Colonic mucosa (tissue), 4 donors: Measurements from ENCODE around the gene MARS2. TPM values are rescaled to one million over a fixed set of nuclear protein-coding genes. Genes with fewer than 3 reads are reported as not detected.
"Not testable (repeated sequence)": the region's sequence is repeated elsewhere in the genome, so short reads cannot be mapped to it uniquely, and the experiment has no call there.

ENCODE experiments used
- DNase-seq: peaks from one replicate; pipeline ENCODE4 v3.0.0-alpha.2; 2020
- H3K27ac ChIP-seq: fragments of 200-600 bp; one replicate; pipeline ENCODE4 v1.8.0; 2021
- H3K27me3 ChIP-seq: fragments of 200-600 bp; one replicate; pipeline ENCODE4 v1.8.0; 2021
- H3K36me3 ChIP-seq: fragments of 200-600 bp; one replicate; pipeline ENCODE4 v1.8.0; 2021
- H3K4me1 ChIP-seq: fragments of 200-600 bp; one replicate; pipeline ENCODE4 v1.8.0; 2021; ENCODE audit warnings: mild to moderate bottlenecking
- H3K4me3 ChIP-seq: fragments of 200-600 bp; one replicate; pipeline ENCODE4 v1.8.0; 2021
- H3K9ac ChIP-seq, 2 donors: one replicate each; pipeline ENCODE4 v1.7.0; 2013; ENCODE audit warnings: control low read depth in 2 of 2, low read depth in 2 of 2, low read length in 2 of 2
- H3K9me3 ChIP-seq: fragments of 200-600 bp; one replicate; pipeline ENCODE4 v1.8.0; 2021
- intact Hi-C: fragments of 100-400 bp; cut with DNase I; formaldehyde crosslinking; loops from one replicate; pipeline ENCODE4 v1.14.1; 2022
- total RNA-seq, 2 donors: library from RNA; stranded (reverse); fragmentation: NEBNext Ultra II Directional in 1 of 2; extraction: Animal tissue kit (Norgen Biotek cat#: 25700) in 1 of 2; gene quantifications; one replicate each; pipeline ENCODE4 v1.2.1, GENCODE V29; 2021
- TF ChIP-seq, protein P1 (sequence below): fragments of 200-600 bp; IDR thresholded peaks from one replicate; pipeline ENCODE4 v1.8.0; 2022; ENCODE audit warnings: antibody characterized with exemption, mild to moderate bottlenecking
- donor health status: healthy.
- donor health status: DM: no; HTN: no; CAD: no.
- donor health status: DM: no; HTN: no; CAD: no.

MARS2 gene
- total RNA-seq, 2 donors from 2014 or later: 8.3 to 17.0 TPM

DNA sequence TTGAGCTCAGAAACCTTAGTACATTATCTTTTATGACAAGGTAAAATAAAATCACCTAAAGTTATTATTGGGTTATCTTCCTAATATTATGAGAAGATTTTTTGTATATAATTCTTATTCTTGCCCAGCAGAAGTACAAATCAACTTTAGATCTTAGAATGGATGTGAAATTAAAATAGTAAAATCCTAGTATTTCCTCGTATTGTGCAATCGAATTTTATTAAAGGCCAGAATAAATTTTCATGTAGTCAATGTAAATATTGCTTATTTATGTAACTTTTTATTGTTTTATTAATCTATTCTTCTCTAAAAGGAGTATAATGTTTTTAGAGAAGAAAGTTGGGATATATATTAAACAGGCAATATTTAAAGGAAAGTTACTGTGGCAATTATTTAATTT lies 12.7 kb downstream of the MARS2 start:
- intact Hi-C loops: no loop called here

GRCh38 chr2:197727011-197727410 lies 21.8 kb downstream of the MARS2 start:
- no peaks in the 10 kb centered on the region for H3K27me3 ChIP-seq
- H3K4me1 ChIP-seq: no peaks in the 10 kb centered on the region
- TF ChIP-seq, protein P1, sequence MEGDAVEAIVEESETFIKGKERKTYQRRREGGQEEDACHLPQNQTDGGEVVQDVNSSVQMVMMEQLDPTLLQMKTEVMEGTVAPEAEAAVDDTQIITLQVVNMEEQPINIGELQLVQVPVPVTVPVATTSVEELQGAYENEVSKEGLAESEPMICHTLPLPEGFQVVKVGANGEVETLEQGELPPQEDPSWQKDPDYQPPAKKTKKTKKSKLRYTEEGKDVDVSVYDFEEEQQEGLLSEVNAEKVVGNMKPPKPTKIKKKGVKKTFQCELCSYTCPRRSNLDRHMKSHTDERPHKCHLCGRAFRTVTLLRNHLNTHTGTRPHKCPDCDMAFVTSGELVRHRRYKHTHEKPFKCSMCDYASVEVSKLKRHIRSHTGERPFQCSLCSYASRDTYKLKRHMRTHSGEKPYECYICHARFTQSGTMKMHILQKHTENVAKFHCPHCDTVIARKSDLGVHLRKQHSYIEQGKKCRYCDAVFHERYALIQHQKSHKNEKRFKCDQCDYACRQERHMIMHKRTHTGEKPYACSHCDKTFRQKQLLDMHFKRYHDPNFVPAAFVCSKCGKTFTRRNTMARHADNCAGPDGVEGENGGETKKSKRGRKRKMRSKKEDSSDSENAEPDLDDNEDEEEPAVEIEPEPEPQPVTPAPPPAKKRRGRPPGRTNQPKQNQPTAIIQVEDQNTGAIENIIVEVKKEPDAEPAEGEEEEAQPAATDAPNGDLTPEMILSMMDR: no peak
- no peak overlapping the region for H3K27ac ChIP-seq
- no peak overlapping the region for H3K9ac ChIP-seq
- intact Hi-C loops: no loop called here
- no peak for DNase-seq
- no peaks in the 10 kb centered on the region for H3K9me3 ChIP-seq
- no peak overlapping the region for H3K4me3 ChIP-seq
- H3K36me3 ChIP-seq: no peaks in the 10 kb centered on the region

More for the DNA sequence above, 12.7 kb downstream of the MARS2 start:
- no peak overlapping the region for H3K4me3 ChIP-seq
- no peak overlapping the region for H3K9ac ChIP-seq
- TF ChIP-seq, protein P1: no peak
- no peaks in the 10 kb centered on the region for H3K27me3 ChIP-seq
- H3K9me3 ChIP-seq: no peaks in the 10 kb centered on the region
- H3K36me3 ChIP-seq: no peaks in the 10 kb centered on the region
- no peak overlapping the region for H3K27ac ChIP-seq
- no peaks in the 10 kb centered on the region for H3K4me1 ChIP-seq
- no peak for DNase-seq

DNA sequence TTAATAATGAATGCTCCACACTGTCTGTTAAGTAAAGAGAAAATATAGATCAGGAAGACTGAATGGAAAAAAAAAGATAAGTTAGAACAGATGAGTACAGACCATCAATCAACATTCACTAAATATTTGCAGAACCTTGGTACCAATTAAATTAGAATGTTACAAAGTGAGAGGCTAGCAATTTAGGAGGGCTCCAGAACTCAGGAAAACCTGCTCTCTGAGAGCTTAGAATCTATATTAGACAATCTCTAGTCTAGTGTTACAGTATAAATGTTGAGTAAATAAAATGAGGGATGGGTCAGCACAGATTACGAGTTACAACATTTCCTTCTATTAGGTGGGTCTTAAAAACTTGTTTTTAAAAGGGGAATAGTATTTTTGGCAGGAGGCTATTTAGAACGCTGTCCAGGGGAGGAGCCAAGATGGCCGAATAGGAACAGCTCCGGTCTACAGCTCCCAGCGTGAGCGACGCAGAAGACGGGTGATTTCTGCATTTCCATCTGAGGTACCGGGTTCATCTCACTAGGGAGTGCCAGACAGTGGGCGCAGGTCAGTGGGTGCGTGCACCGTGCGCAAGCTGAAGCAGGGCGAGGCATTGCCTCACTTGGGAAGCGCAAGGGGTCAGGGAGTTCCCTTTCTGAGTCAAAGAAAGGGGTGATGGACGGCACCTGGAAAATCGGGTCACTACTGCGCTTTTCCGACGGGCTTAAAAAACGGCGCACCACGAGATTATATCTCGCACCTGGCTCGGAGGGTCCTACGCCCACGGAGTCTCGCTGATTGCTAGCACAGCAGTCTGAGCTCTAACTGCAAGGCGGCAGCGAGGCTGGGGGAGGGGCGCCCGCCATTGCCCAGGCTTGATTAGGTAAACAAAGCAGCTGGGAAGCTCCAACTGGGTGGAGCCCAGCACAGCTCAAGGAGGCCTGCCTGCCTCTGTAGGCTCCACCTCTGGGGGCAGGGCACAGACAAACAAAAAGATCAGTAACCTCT lies 23.7 kb downstream of the MARS2 start:
- H3K27ac ChIP-seq, intact Hi-C loops, H3K27me3 ChIP-seq, H3K9ac ChIP-seq, H3K9me3 ChIP-seq, DNase-seq, H3K4me3 ChIP-seq, H3K36me3 ChIP-seq, H3K4me1 ChIP-seq: not testable (repeated sequence)

- H3K9me3 ChIP-seq: no peaks in the 10 kb centered on the region
- H3K9ac ChIP-seq: no peak overlapping the region
- intact Hi-C loops: no loop called here
- H3K27ac ChIP-seq: no peak overlapping the region
- DNase-seq: no peak
- no peak overlapping the region for H3K4me3 ChIP-seq
- H3K27me3 ChIP-seq: no peaks in the 10 kb centered on the region
- no peaks in the 10 kb centered on the region for H3K4me1 ChIP-seq
- TF ChIP-seq, protein P1: no peak
- no peaks in the 10 kb centered on the region for H3K36me3 ChIP-seq
Measured at GRCh38 chr2:197740200-197740599, 35.0 kb downstream of the MARS2 start.

Other genes with a start within 250 kb of the MARS2 start
- 100 to 1,000 TPM; 232 to 794 TPM for gene HSPD1, start 205.5 kb upstream of the MARS2 start, total RNA-seq
- 100 to 1,000 TPM; 101 to 297 TPM for gene HSPE1, start 205.0 kb upstream of the MARS2 start, total RNA-seq
- 10 to 100 TPM; 24.7 to 34.1 TPM for gene MOB4, start 189.3 kb upstream of the MARS2 start, total RNA-seq
- 1 to 10 TPM in 1 of 2 donors, under 1 TPM in 1; 0.49 to 2.2 TPM for gene RFTN2, start 29.8 kb upstream of the MARS2 start, total RNA-seq
- gene BOLL, start 80.0 kb downstream of the MARS2 start, total RNA-seq: not detected
- 1 to 10 TPM in 1 of 2 donors, under 1 TPM in 1; 0.30 to 1.3 TPM for gene PLCL1, start 99.2 kb downstream of the MARS2 start, total RNA-seq